OCI-LY7 (cell line): ENCODE results near the gene ZNF20. TPM values are rescaled to one million over a fixed set of nuclear protein-coding genes. Genes with fewer than 3 reads are reported as not detected.

Source experiments
- BruUV-seq: library from RNA; stranded (reverse); fragments of 400-500 nt; replicated peaks from 2 replicates; lab custom pipeline; 2021; lab: Mats Ljungman, UMichigan
- CTCF ChIA-PET: fragments of 300-600 bp; sonication (Branson Sonifier 250); formaldehyde crosslinking; loops from one replicate; lab custom pipeline; 2022; ENCODE audit warnings: antibody characterized with exemption; ENCODE audit not compliant: unreplicated experiment; lab: Charles Lee
- POLR2A ChIA-PET: fragments of 300-600 bp; sonication (Branson Sonifier 250); formaldehyde crosslinking; loops from one replicate; lab custom pipeline; 2022; ENCODE audit warnings: antibody characterized with exemption; lab: Charles Lee
- DNase-seq: peaks from one replicate; pipeline ENCODE4 v3.0.0-alpha.2; 2015; ENCODE audit warnings: low spot score
- H2AFZ ChIP-seq: fragments of 200-600 bp; sonication (generic), shearing (Covaris generic); 2 replicates; pipeline ENCODE4 v1.6.1; 2014; ENCODE audit warnings: mild to moderate bottlenecking, antibody characterized with exemption, low read length, moderate library complexity
- H3K27ac ChIP-seq: fragments of 200-600 bp; sonication (generic); 2 replicates; pipeline ENCODE4 v1.5.1; 2014; ENCODE audit warnings: mixed run types, low read depth, mild to moderate bottlenecking, moderate library complexity, low read length, inconsistent platforms; ENCODE audit not compliant: poor library complexity, severe bottlenecking
- H3K36me3 ChIP-seq: fragments of 200-600 bp; sonication (generic); 2 replicates; pipeline ENCODE4 v1.6.1; 2014; ENCODE audit warnings: mild to moderate bottlenecking, antibody characterized with exemption, low read length, moderate library complexity, mixed read lengths; ENCODE audit not compliant: insufficient read depth
- H3K4me1 ChIP-seq: fragments of 200-600 bp; sonication (generic); 2 replicates; pipeline ENCODE4 v1.5.1; 2014; ENCODE audit warnings: mild to moderate bottlenecking, low read length; ENCODE audit not compliant: insufficient read depth, poor library complexity, severe bottlenecking
- H3K4me2 ChIP-seq: fragments of 200-600 bp; sonication (generic); 2 replicates; pipeline ENCODE4 v1.6.1; 2014; ENCODE audit warnings: mild to moderate bottlenecking, low read length
- H3K4me3 ChIP-seq: fragments of 200-600 bp; sonication (generic); 2 replicates; pipeline ENCODE4 v1.5.1; 2014; ENCODE audit warnings: mild to moderate bottlenecking, low read depth, low read length; ENCODE audit not compliant: poor library complexity, severe bottlenecking
- H3K79me2 ChIP-seq: fragments of 200-600 bp; sonication (generic); 2 replicates; pipeline ENCODE4 v1.6.1; 2016; ENCODE audit warnings: low read depth, mild to moderate bottlenecking, low read length, moderate library complexity, mixed read lengths; ENCODE audit not compliant: insufficient read depth
- H3K9me2 ChIP-seq: fragments of 200-600 bp; sonication (generic); 2 replicates; pipeline ENCODE4 v1.6.1; 2016; ENCODE audit warnings: mild to moderate bottlenecking, low read length, mixed read lengths; ENCODE audit not compliant: insufficient read depth
- H3K9me3 ChIP-seq: fragments of 200-600 bp; sonication (generic); 2 replicates; pipeline ENCODE4 v1.6.1; 2014; ENCODE audit warnings: mild to moderate bottlenecking, mixed run types, low read length, mixed read lengths
- H4K20me1 ChIP-seq: fragments of 200-600 bp; sonication (generic); 2 replicates; pipeline ENCODE4 v1.6.1; 2014; ENCODE audit warnings: mild to moderate bottlenecking, antibody characterized with exemption, low read length, moderate library complexity, mixed read lengths; ENCODE audit not compliant: insufficient read depth
- EZH2phosphoT487 ChIP-seq: fragments of 200-600 bp; sonication (generic); IDR thresholded peaks from 2 replicates; pipeline ENCODE4 v1.6.1; 2018; ENCODE audit warnings: low read depth, borderline replicate concordance, mild to moderate bottlenecking, mixed run types, antibody characterized with exemption, low read length, moderate library complexity, mixed read lengths
- intact Hi-C: fragments of 100-400 bp; cut with micrococcal nuclease; formaldehyde crosslinking; loops from one replicate; pipeline ENCODE4 v1.10.0; 2022; ENCODE audit not compliant: unreplicated experiment
- total RNA-seq, 2 experiments: library from RNA; depleted of rRNA in 1 of 2; stranded (reverse); fragments of >200 nt in 1 of 2; shearing (Covaris generic) in 1 of 2; gene quantifications; 2 replicates each; pipeline ENCODE4 v1.2.3, GENCODE V29; 2014 to 2022
- TF ChIP-seq, protein P1 (sequence below): fragments of 200-600 bp; sonication (generic); conservative IDR thresholded peaks from 2 replicates; pipeline ENCODE4 v1.5.1; 2014; ENCODE audit warnings: mild to moderate bottlenecking, antibody characterized with exemption, low read length, moderate library complexity, mixed read lengths

Gene ZNF20
- total RNA-seq, 2 experiments from 2014 or later = 6.1 to 7.1 TPM

DNA sequence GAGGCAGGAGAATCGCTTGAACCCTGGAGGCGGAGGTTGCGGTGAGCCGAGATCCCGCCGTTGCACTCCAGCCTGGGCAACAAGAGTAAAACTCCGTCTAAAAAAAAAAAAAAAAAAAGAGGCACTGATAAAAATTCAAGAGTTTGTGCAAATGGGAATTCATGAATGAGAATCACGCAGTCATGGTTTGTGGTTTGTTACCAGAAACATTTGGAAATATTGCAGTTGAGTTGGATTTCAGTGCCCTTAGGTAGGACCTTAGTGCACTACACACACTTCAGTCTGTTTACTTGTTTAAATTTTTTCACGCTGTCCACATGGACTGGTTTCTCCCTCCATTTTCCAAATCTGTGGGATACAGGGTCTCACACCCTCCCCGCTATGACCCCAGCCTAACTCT is 47.2 kb downstream of the ZNF20 start:
- Histone ChIP-seq H3K9me3 (no peaks in the 10 kb centered on the region), H3K9me2 (no peaks in the 10 kb centered on the region), H3K27ac (no peak overlapping the region), H3K79me2 (no peaks in the 10 kb centered on the region), H2AFZ (no peak overlapping the region), H4K20me1 (no peaks in the 10 kb centered on the region), H3K36me3 (no peaks in the 10 kb centered on the region), H3K4me2 (no peak overlapping the region), H3K4me1 (no peaks in the 10 kb centered on the region), H3K4me3 (no peak overlapping the region)
- ChIA-PET CTCF (no interaction called here), POLR2A (no interaction called here)
- no TSS peak for BruUV-seq
- TF ChIP-seq, protein P1, sequence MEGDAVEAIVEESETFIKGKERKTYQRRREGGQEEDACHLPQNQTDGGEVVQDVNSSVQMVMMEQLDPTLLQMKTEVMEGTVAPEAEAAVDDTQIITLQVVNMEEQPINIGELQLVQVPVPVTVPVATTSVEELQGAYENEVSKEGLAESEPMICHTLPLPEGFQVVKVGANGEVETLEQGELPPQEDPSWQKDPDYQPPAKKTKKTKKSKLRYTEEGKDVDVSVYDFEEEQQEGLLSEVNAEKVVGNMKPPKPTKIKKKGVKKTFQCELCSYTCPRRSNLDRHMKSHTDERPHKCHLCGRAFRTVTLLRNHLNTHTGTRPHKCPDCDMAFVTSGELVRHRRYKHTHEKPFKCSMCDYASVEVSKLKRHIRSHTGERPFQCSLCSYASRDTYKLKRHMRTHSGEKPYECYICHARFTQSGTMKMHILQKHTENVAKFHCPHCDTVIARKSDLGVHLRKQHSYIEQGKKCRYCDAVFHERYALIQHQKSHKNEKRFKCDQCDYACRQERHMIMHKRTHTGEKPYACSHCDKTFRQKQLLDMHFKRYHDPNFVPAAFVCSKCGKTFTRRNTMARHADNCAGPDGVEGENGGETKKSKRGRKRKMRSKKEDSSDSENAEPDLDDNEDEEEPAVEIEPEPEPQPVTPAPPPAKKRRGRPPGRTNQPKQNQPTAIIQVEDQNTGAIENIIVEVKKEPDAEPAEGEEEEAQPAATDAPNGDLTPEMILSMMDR = no peak
- TF ChIP-seq EZH2phosphoT487 = no peak
- no peak for DNase-seq
- intact Hi-C loops = loop anchor here (10.0 kb wide), 1 partner anchor 252 kb away; no protein-coding TSS in a partner anchor

DNA sequence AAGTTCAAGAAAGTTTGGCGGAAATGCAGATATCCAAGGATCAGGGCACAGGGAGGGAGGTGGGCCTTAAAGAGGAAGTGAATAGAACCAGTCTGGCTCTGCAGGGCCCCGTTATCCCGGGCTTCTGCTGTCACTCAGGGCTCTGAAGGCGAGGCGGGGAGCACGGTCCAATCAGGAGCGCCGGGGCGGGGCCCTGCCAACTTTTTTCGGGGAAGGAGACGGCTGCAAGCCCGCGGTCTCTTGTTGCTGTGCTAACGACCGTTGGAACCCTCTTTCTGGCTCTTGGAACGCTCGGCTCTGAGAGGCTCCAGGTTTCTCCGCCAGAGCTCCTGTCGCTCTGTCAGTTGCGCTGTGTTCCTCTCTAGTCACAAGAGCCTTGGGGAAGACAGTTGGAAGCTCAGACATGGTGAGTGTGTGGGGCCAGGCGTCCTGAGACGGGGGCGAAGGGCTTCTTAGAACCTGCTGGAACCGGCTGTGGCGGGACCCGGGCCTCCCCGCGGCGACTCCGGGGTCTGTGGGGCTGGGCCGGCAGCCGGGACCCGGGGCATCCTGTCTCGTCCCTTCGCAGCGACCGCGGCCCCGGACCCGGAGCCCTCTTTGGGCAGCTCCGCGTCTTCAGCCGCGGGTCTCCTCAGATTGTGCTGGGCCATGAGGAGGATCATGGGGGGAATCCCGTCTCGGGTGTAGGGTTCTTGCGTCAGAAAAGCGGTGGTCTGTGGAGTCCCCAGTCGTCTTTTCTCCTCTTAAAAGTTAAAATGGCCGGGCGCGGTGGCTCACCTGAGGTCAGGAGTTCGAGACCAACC is 47.9 kb downstream of the ZNF20 start:
- no peak overlapping the region for H2AFZ ChIP-seq
- no peak for TF ChIP-seq EZH2phosphoT487
- TF ChIP-seq, protein P1 = no peak
- no TSS peak for BruUV-seq
- no peak overlapping the region for H3K27ac ChIP-seq
- intact Hi-C loops = loop anchor here (10.0 kb wide), 1 partner anchor 253 kb away; no protein-coding TSS in a partner anchor
- H3K79me2 ChIP-seq = no peaks in the 10 kb centered on the region
- H3K4me2 ChIP-seq = no peak overlapping the region; the same call in 1 of the 2 replicates
- no peaks in the 10 kb centered on the region for H3K36me3 ChIP-seq
- no peaks in the 10 kb centered on the region for H3K9me2 ChIP-seq
- no peaks in the 10 kb centered on the region for H3K9me3 ChIP-seq
- ChIA-PET CTCF (no interaction called here), POLR2A (no interaction called here)
- no peak overlapping the region for H3K4me3 ChIP-seq
- no peaks in the 10 kb centered on the region for H3K4me1 ChIP-seq
- no peaks in the 10 kb centered on the region for H4K20me1 ChIP-seq
- no peak for DNase-seq

DNA sequence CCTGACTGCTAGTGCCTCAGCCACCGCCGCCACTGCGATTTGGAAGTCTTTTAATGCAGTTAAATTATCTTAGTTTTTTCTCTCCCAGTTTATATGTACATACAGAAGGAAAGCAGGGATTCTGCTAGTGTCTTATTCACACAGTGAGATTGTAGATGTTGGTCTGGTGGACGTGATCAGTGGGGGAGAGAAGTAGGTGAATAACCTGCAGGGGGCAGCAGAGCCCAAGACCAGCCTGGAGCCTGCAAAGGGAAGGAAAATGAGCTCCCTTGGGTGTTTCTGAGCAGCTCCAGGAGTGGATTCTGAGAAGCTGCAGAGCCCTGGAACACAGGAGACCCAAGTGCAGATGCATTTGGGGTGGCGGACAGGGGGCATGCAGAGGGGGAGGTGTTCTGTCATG is 49.3 kb downstream of the ZNF20 start:
- CTCF ChIA-PET = interaction anchor here (1.0 kb wide), 1 partner anchor 46 kb away, joined by 3 read pairs; no protein-coding TSS in a partner anchor
- no peaks in the 10 kb centered on the region for H3K36me3 ChIP-seq
- no TSS peak for BruUV-seq
- peak; percentile 67 for DNase-seq
- H2AFZ ChIP-seq = no peak overlapping the region
- no peaks in the 10 kb centered on the region for H4K20me1 ChIP-seq
- no peaks in the 10 kb centered on the region for H3K4me1 ChIP-seq
- H3K4me2 ChIP-seq = no peak overlapping the region
- no peak overlapping the region for H3K27ac ChIP-seq
- POLR2A ChIA-PET = no interaction called here
- intact Hi-C loops = loop anchor here (10.0 kb wide), 1 partner anchor 254 kb away; no protein-coding TSS in a partner anchor
- no peaks in the 10 kb centered on the region for H3K79me2 ChIP-seq
- no peak overlapping the region for H3K4me3 ChIP-seq
- H3K9me2 ChIP-seq = no peaks in the 10 kb centered on the region
- no peak for TF ChIP-seq EZH2phosphoT487
- TF ChIP-seq, protein P1 = peak; percentile 91
- H3K9me3 ChIP-seq = no peaks in the 10 kb centered on the region
